Cardiac atrium fibroblast (primary cell): ENCODE data around the gene EREG. TPM values are rescaled to one million over a fixed set of nuclear protein-coding genes. Genes with fewer than 3 reads are reported as not detected.

Experiments
- total RNA-seq: library from RNA; depleted of rRNA; stranded (reverse); fragments of >200 nt; gene quantifications from 2 replicates; pipeline ENCODE4 v1.2.3, GENCODE V29; 2015

EREG gene, protein sequence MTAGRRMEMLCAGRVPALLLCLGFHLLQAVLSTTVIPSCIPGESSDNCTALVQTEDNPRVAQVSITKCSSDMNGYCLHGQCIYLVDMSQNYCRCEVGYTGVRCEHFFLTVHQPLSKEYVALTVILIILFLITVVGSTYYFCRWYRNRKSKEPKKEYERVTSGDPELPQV
- 2.8 TPM in 1 of 2 replicates, not detected in the other for total RNA-seq

DNA sequence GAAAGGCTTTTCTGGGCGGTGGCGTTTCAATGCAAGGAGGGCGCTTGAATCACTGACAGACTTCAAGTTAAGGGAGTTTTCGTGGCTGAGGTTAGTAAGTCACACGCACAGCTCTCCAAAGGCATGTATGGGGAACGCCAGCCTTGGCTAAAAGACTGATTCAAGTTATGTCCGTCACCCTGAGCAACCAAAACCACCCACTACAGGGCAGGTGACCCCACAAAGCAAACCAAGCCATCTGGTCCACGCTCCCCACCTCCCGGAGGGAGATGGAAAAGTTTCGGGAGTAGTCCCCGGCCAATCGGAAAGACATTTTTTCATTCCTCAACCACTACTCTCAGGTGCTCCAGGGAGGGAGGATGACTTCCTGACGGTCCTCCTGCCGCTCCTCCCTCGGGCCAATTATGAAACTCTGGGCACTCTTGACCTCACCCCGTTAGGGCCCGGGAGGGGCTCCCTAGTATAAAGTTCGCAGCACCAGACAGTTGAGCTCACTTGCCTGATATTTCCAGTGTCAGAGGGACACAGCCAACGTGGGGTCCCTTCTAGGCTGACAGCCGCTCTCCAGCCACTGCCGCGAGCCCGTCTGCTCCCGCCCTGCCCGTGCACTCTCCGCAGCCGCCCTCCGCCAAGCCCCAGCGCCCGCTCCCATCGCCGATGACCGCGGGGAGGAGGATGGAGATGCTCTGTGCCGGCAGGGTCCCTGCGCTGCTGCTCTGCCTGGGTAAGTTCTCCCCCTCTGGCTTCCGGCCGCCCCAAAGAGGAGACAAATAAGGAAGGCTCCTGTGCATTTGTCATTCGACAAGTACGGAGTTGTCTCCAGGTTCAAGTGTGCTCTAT is at the start of gene EREG:
TSS of gene EREG (plus strand) at position 494 of the 840 bp plus-strand sequence. CDS start at position 658, 164 bp downstream.

Other genes starting within 250 kb of the EREG start
- 7.2 and 15.7 TPM in 2 replicates for gene MTHFD2L, start 207.0 kb upstream of the EREG start, total RNA-seq
- gene EPGN, start 56.7 kb upstream of the EREG start, total RNA-seq = 0.97 TPM in 1 of 2 replicates, not detected in the other
- gene AREG, start 80.0 kb downstream of the EREG start, total RNA-seq = 1.6 and 13.9 TPM in 2 replicates